VCaP (cell line): ENCODE results near the gene PIM3.

Source experiments
- H3K27ac ChIP-seq: fragments of 450-650 bp; 2 replicates; pipeline ENCODE4 v1.5.1; 2017
- TF ChIP-seq, protein P1 (sequence below): fragments of 450-650 bp; conservative IDR thresholded peaks from 2 replicates; pipeline ENCODE4 v1.5.1; 2017; ENCODE audit warnings: mild to moderate bottlenecking, moderate library complexity

PIM3 gene

DNA sequence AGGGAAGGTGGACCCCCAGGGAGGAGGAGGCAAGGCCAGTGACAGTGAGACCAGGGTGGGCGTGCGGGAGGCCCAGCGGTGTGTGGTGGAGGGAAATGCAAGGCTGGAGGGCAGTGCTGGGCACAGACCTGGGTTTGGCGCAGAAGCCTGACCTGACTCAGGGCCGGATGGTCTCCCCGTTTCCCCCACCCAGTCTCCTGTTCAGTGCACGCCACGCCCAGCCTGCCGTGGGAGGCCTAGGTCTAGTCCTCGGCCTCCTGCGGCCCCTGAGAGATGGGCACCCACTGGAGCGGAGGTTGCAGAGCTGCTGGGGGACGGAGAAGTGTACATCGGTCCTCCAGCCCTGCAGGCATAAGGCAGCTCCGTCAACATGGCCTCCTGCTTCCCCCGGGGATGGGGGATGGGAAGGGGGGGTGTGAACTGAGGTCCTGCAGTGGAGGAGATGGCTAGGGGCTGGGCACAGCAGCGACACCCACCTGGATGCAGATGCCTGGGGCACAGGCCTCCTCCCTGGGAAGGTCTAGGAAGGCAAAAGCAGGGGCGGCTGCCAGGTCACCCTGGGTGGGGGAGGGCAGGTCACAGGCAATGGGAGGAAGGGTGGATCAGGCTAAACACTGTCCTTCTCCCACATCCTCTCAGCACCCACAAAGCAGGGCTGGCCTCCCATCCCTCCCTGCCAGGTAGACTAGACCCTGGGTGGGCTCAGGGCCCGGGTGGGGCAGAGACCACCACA is 36.1 kb downstream of the PIM3 start:
- TF ChIP-seq, protein P1, sequence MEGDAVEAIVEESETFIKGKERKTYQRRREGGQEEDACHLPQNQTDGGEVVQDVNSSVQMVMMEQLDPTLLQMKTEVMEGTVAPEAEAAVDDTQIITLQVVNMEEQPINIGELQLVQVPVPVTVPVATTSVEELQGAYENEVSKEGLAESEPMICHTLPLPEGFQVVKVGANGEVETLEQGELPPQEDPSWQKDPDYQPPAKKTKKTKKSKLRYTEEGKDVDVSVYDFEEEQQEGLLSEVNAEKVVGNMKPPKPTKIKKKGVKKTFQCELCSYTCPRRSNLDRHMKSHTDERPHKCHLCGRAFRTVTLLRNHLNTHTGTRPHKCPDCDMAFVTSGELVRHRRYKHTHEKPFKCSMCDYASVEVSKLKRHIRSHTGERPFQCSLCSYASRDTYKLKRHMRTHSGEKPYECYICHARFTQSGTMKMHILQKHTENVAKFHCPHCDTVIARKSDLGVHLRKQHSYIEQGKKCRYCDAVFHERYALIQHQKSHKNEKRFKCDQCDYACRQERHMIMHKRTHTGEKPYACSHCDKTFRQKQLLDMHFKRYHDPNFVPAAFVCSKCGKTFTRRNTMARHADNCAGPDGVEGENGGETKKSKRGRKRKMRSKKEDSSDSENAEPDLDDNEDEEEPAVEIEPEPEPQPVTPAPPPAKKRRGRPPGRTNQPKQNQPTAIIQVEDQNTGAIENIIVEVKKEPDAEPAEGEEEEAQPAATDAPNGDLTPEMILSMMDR = no peak
- no peak overlapping the region for H3K27ac ChIP-seq

DNA sequence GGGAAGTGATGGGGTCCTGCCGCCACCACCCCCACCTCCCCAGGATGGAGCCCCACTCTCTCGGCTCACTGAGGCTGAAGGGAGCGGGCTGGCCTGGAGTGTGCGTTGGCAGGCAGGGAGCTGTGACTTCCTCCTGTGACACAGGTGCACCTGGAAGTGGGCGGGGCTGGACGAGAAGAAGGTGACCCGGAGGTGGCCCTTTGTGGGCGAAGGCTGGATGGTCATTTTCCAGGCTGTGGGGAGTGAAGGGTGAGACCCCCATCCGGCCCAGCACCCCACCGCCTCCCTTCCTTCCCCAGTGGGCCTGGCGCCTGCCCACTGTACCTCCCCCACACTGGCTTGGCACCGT is 36.7 kb downstream of the PIM3 start:
- TF ChIP-seq, protein P1 = no peak

DNA sequence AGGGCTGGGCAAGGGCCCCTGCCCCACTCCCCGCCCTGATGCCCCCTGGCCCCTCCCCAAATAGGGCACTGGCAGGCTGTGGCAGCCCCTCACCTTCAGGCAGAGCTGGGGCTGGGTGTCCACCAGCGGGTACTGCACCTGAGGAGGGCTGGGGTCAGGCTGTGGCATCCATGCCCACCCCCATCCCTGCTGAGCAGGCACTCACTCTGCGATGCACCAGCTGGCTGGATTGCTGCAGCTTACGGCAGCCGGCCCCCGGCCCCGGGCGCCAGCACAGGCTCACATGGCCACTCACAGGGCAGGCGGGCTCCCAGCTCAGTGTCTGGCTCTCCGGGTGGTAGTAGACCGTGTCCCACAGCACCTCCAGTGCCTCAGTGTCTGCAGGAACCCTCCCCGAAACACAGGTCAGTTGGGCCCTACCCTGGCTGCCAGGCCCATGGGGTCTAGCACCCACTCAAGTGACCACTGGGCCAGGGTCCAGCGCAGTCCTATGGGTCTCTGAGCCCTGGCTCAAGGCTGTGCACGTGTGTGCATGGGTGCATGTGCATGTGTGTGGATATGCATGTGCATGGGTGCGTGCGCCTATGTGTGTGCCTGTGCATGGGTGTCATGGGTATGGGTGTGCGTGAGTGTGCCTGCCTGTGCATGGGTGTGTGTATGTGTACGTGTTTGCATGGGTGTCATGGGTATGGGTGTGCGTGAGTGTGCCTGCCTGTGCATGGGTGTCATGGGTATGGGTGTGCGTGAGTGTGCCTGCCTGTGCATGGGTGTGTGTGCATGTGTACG is 37.6 kb downstream of the PIM3 start:
- H3K27ac ChIP-seq = no peak overlapping the region
- TF ChIP-seq, protein P1 = no peak

More for the DNA sequence above, 36.7 kb downstream of the PIM3 start:
- H3K27ac ChIP-seq = no peak overlapping the region

DNA sequence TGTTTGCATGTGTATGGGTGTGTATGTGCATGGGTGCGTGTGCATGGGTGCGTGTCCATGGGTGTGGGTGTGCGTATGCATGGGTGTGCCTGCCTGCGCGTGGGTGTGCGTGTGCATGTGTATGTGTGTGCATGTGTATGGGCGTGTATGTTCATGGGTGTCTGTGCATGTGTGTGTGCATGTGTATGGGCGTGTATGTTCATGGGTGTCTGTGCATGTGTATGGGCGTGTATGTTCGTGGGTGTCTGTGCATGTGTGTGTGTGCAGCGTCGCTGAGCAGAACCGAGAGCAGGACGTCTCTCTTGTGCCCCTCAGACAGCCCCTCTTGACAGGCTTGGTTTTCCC is 38.1 kb downstream of the PIM3 start:
- TF ChIP-seq, protein P1 = no peak
- H3K27ac ChIP-seq = no peak overlapping the region

DNA sequence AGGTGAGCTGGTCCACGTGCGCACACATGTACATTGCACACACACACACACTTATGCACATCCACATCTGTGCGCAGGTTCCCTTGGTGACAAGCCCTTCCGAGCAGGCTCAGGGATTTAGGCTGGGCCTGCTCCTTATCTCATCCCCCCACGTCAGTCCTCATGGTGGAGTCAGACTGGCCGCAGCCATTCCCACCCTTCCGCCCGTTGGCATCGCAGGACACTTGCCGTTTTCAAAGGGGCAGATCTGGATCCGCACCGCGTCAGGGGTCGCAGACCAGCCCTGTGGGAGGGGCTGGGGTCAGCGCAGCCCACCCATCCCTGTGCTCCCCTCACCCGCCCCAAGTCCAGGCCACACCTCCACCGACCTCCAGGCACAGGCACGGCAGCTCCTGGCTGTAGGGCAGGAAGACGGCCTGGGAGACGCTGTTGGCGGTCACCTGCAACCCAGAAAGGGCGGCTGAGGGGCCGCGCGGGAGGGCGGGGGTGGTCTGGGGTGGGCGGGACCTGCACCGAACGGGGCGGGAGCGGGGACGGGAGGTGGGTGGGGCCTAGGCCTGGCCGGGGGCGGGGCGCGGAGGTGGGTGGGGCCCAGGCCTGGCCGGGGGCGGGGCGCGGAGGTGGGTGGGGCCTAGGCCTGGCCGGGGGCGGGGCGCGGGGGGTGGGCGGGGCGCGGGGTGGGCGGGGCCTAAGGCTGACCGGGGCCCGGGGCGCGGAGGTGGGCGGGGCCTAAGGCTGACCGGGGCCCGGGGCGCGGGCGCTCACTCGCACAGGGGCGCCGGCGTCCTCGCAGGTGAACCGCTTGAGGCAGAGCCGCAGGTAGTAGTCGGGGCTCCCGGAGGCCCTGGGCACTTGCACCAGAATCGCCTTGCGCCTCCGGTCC is 38.7 kb downstream of the PIM3 start:
- no peak overlapping the region for H3K27ac ChIP-seq
- TF ChIP-seq, protein P1 = no peak

DNA sequence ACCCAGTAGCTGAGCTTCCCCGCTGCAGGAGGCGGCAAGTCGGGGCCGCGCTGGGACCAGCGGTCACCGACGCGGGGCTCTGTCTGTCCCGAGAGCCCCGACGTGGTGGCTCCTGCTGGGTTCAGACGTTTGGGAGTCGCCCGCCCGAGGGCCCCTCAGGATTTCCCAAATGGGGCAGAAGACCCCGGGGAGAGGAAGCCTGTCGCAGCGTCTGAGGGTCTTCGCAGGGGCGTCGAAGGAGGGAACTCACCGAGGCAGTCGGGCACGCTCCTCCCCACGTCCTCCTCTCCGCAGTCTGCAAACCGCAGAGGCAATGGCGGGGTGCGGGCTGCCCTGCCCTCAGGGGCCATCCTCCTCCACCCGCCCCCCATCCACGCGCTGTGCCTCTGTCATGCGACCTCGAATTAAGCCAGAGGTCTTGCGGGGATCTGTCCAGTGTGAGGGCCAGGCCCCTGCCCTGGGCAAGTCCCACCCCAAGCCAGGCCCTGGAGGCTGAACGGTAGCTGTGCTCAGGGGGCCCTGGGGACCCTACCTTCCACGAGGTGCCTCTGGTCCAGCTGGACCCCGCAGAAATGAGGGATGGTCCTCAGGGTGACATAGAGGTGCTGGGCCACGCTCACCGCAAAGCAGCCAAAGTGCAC is 39.5 kb downstream of the PIM3 start:
- H3K27ac ChIP-seq = no peak overlapping the region
- TF ChIP-seq, protein P1 = no peak
